Endodermal cell (in vitro differentiated cells): Measurements from ENCODE around the gene WDR35. TPM values are rescaled to one million over a fixed set of nuclear protein-coding genes. Genes with fewer than 3 reads are reported as not detected.
A peak's percentile ranks its signal among the peaks of the same experiment; 100 is the strongest.
"Not testable (repeated sequence)": the region's sequence is repeated elsewhere in the genome, so short reads cannot be mapped to it uniquely, and the experiment has no call there.

Experiments used
- DNase-seq: peaks from one replicate; pipeline ENCODE4 v3.0.0-alpha.2; 2017
- H3K27ac ChIP-seq: 2 replicates; pipeline ENCODE4 v1.5.1; 2013; ENCODE audit warnings: mild to moderate bottlenecking, low read depth, low read length, moderate library complexity
- H3K27me3 ChIP-seq: 2 replicates; pipeline ENCODE4 v1.6.1; 2013; ENCODE audit warnings: mild to moderate bottlenecking, low read length, moderate library complexity; ENCODE audit not compliant: insufficient read depth, control insufficient read depth, poor library complexity, severe bottlenecking
- H3K36me3 ChIP-seq: 2 replicates; pipeline ENCODE4 v1.7.0; 2013; ENCODE audit warnings: mild to moderate bottlenecking, low read length, moderate library complexity; ENCODE audit not compliant: control insufficient read depth, insufficient read depth
- H3K4me1 ChIP-seq: one replicate; pipeline ENCODE4 v1.7.0; 2013; ENCODE audit warnings: low read length; ENCODE audit not compliant: control insufficient read depth, insufficient read depth
- H3K4me3 ChIP-seq: 2 replicates; pipeline ENCODE4 v1.5.1; 2013; ENCODE audit warnings: mild to moderate bottlenecking, low read length, moderate library complexity
- H3K9ac ChIP-seq: 2 replicates; pipeline ENCODE4 v1.6.1; 2013; ENCODE audit warnings: mild to moderate bottlenecking, low read length, moderate library complexity; ENCODE audit not compliant: poor library complexity, severe bottlenecking; ENCODE audit errors: extremely low read depth
- H3K9me3 ChIP-seq: 2 replicates; pipeline ENCODE4 v1.6.1; 2013; ENCODE audit warnings: mild to moderate bottlenecking, low read length, moderate library complexity; ENCODE audit not compliant: control insufficient read depth
- H3K27ac Mint-ChIP-seq: 2 replicates; pipeline ENCODE4 v1.8.0; 2020; ENCODE audit warnings: mixed read lengths
- H3K27me3 Mint-ChIP-seq: 2 replicates; pipeline ENCODE4 v1.8.0; 2021; ENCODE audit warnings: mild to moderate bottlenecking, mixed read lengths; ENCODE audit not compliant: insufficient read depth
- H3K36me3 Mint-ChIP-seq: 2 replicates; pipeline ENCODE4 v1.8.0; 2020; ENCODE audit warnings: low read depth, mixed read lengths
- H3K4me1 Mint-ChIP-seq: 2 replicates; pipeline ENCODE4 v1.8.0; 2020; ENCODE audit warnings: mixed read lengths
- H3K4me3 Mint-ChIP-seq: 2 replicates; pipeline ENCODE4 v1.8.0; 2020; ENCODE audit warnings: mild to moderate bottlenecking, moderate library complexity, mixed read lengths
- H3K9me3 Mint-ChIP-seq: 2 replicates; pipeline ENCODE4 v1.8.0; 2020; ENCODE audit warnings: mild to moderate bottlenecking, mixed read lengths
- CTCF ChIP-seq: fragments of 200-600 bp; sonication (generic); conservative IDR thresholded peaks from 2 replicates; pipeline ENCODE4 v1.5.0; 2021; ENCODE audit warnings: antibody characterized with exemption, mild to moderate bottlenecking
- WGBS, 2 experiments: methylation state at CpG; one replicate each; pipeline versions ENCODE4 v1.1.5 to v1.1.7; 2013; ENCODE audit warnings: missing lambda C conversion rate in 2 of 2, mixed read lengths in 1 of 2; ENCODE audit not compliant: insufficient coverage in 1 of 2, insufficient read length in 1 of 2; 5-methylcytosine and 5-hydroxymethylcytosine counted together
- total RNA-seq, 2 donors: library from RNA; stranded (reverse); fragmentation: NEBNext Ultra II Directional in 1 of 2; extraction: Animal tissue kit (Norgen Biotek cat#: 25700) in 1 of 2; gene quantifications; 2 replicates in 1 of 2; 3 replicates in 1 of 2; pipeline ENCODE4 v1.2.1, GENCODE V29; 2021

WDR35 gene
- total RNA-seq, 2 donors from 2014 or later = 11.3 to 13.5 TPM

- H3K27me3 ChIP-seq = no peaks in the 10 kb centered on the region
- H3K27ac Mint-ChIP-seq = no peak overlapping the region
- no peak overlapping the region for H3K27ac ChIP-seq
- H3K4me1 ChIP-seq = no peaks in the 10 kb centered on the region
- no peak overlapping the region for H3K9ac ChIP-seq
- peaks cover 3% of the 10 kb centered on the region for H3K4me1 Mint-ChIP-seq
- peaks cover 57% of the 10 kb centered on the region for H3K36me3 ChIP-seq
- peaks cover 69% of the 10 kb centered on the region for H3K36me3 Mint-ChIP-seq
- peaks cover 55% of the 10 kb centered on the region for H3K9me3 ChIP-seq
- no peak overlapping the region for H3K4me3 Mint-ChIP-seq
- DNase-seq = no peak
- H3K4me3 ChIP-seq = peak overlapping the region; percentile 35
- no peaks in the 10 kb centered on the region for H3K27me3 Mint-ChIP-seq
- H3K9me3 Mint-ChIP-seq = peaks cover 45% of the 10 kb centered on the region
- TF ChIP-seq CTCF = no peak
These were observed 60.7 kb downstream of the WDR35 start for GRCh38 chr2:19929226-19929625.

- H3K27me3 Mint-ChIP-seq, H3K4me3 Mint-ChIP-seq, DNase-seq, H3K4me1 ChIP-seq, H3K27ac Mint-ChIP-seq, H3K9ac ChIP-seq, H3K4me3 ChIP-seq, H3K27ac ChIP-seq, H3K27me3 ChIP-seq, H3K4me1 Mint-ChIP-seq: not testable (repeated sequence)
- H3K9me3 Mint-ChIP-seq = peaks cover 54% of the 10 kb centered on the region
- H3K36me3 ChIP-seq = peaks cover 57% of the 10 kb centered on the region
- H3K9me3 ChIP-seq = peaks cover 55% of the 10 kb centered on the region
- 100% methylated on average over 1 of the region's 1 CpG; no CpG with 5 or more reads in 1 of the 2 experiments for WGBS, 2 experiments
- H3K36me3 Mint-ChIP-seq = peaks cover 83% of the 10 kb centered on the region
These were observed 62.1 kb downstream of the WDR35 start for GRCh38 chr2:19927816-19928215.

- H3K4me1 ChIP-seq, H3K4me3 ChIP-seq, H3K4me3 Mint-ChIP-seq, H3K27me3 ChIP-seq, H3K9ac ChIP-seq, H3K27me3 Mint-ChIP-seq, H3K4me1 Mint-ChIP-seq, H3K27ac Mint-ChIP-seq, DNase-seq, H3K27ac ChIP-seq: not testable (repeated sequence)
- peaks cover 30% of the 10 kb centered on the region for H3K36me3 ChIP-seq
- H3K9me3 ChIP-seq = peaks cover 45% of the 10 kb centered on the region
- peaks cover 91% of the 10 kb centered on the region for H3K36me3 Mint-ChIP-seq
- peaks cover 56% of the 10 kb centered on the region for H3K9me3 Mint-ChIP-seq
- 92 to 96% methylated on average over 4 of the region's 4 CpGs for WGBS, 2 experiments
These were observed 65.4 kb downstream of the WDR35 start for GRCh38 chr2:19924526-19924925.

GRCh38 chr2:19922188-19922587 lies 67.7 kb downstream of the WDR35 start:
- not testable (repeated sequence) for H3K27me3 Mint-ChIP-seq, H3K4me1 Mint-ChIP-seq, H3K9ac ChIP-seq, H3K27ac ChIP-seq, DNase-seq, H3K4me3 Mint-ChIP-seq, H3K4me1 ChIP-seq, H3K27me3 ChIP-seq, H3K27ac Mint-ChIP-seq, H3K4me3 ChIP-seq
- 72% methylated on average over 3 of the region's 3 CpGs; no CpG with 5 or more reads in 1 of the 2 experiments for WGBS, 2 experiments
- peaks cover 85% of the 10 kb centered on the region for H3K36me3 Mint-ChIP-seq
- peaks cover 22% of the 10 kb centered on the region for H3K9me3 ChIP-seq
- H3K36me3 ChIP-seq = peaks cover 15% of the 10 kb centered on the region
- peaks cover 33% of the 10 kb centered on the region for H3K9me3 Mint-ChIP-seq
